IMR-90 (cell line): ENCODE results near the gene LAMTOR1. TPM values are rescaled to one million over a fixed set of nuclear protein-coding genes. Genes with fewer than 3 reads are reported as not detected.
"Not testable (repeated sequence)": the region's sequence is repeated elsewhere in the genome, so short reads cannot be mapped to it uniquely, and the experiment has no call there.

Experiments used
- ATAC-seq: fragments of 200-7000 bp; cut with Tn5 transposase; 2 replicates; pipeline ENCODE4 v1.9.1; 2020; ENCODE audit warnings: low read depth, mild to moderate bottlenecking, moderate library complexity
- BruUV-seq: library from RNA; stranded (reverse); fragments of 400-500 nt; replicated peaks from 2 replicates; lab custom pipeline; 2021; lab: Mats Ljungman, UMichigan
- CTCF ChIA-PET: fragments of 300-600 bp; formaldehyde crosslinking; extraction: SDS; loops from one replicate; lab custom pipeline; 2021; ENCODE audit warnings: antibody characterized with exemption; lab: Yijun Ruan, JAX
- POLR2A ChIA-PET: fragments of 300-600 bp; sonication (Branson Sonifier 250); formaldehyde crosslinking; loops from one replicate; lab custom pipeline; 2022; ENCODE audit warnings: antibody characterized with exemption; ENCODE audit not compliant: unreplicated experiment; lab: Charles Lee
- DNase-seq: peaks from one replicate; pipeline ENCODE4 v3.0.0; 2013
- H2AFZ ChIP-seq: replicated peaks from 2 replicates; pipeline ENCODE3; 2013; ENCODE audit warnings: low read length, mild to moderate bottlenecking; ENCODE audit not compliant: poor library complexity
- H2AK5ac ChIP-seq: 2 replicates; pipeline ENCODE4 v1.6.1; 2013; ENCODE audit warnings: low read depth, low read length, inconsistent platforms
- H2AK9ac ChIP-seq: replicated peaks from 2 replicates; pipeline ENCODE3; 2013; ENCODE audit warnings: mild to moderate bottlenecking, low read depth, low read length, moderate library complexity; ENCODE audit not compliant: poor library complexity
- H2BK120ac ChIP-seq: 2 replicates; pipeline ENCODE4 v1.6.1; 2013; ENCODE audit warnings: low read depth, low read length, inconsistent platforms
- H2BK15ac ChIP-seq: 3 replicates; pipeline ENCODE4 v1.6.1; 2013; ENCODE audit warnings: low read depth, low read length, inconsistent platforms
- H2BK20ac ChIP-seq: 2 replicates; pipeline ENCODE4 v1.6.1; 2013; ENCODE audit warnings: low read depth, mild to moderate bottlenecking, inconsistent platforms, low read length, moderate library complexity
- H2BK5ac ChIP-seq: 2 replicates; pipeline ENCODE4 v1.6.1; 2013; ENCODE audit warnings: mild to moderate bottlenecking, low read depth, low read length, inconsistent platforms; ENCODE audit not compliant: poor library complexity, severe bottlenecking
- H3K14ac ChIP-seq: replicated peaks from 2 replicates; pipeline ENCODE4 v1.6.1; 2013; ENCODE audit warnings: low read depth, low read length, inconsistent platforms
- H3K18ac ChIP-seq: 2 replicates; pipeline ENCODE4 v1.6.1; 2013; ENCODE audit warnings: low read depth, low read length, control low read depth
- H3K23ac ChIP-seq: 2 replicates; pipeline ENCODE4 v1.6.1; 2013; ENCODE audit warnings: low read depth, low read length, inconsistent platforms
- H3K27ac ChIP-seq: 2 replicates; pipeline ENCODE4 v1.5.1; 2013; ENCODE audit warnings: mild to moderate bottlenecking, control low read depth, low read length; ENCODE audit not compliant: insufficient read depth
- H3K27me3 ChIP-seq: 2 replicates; pipeline ENCODE4 v1.6.1; 2013; ENCODE audit warnings: low read length; ENCODE audit not compliant: control insufficient read depth, insufficient read depth
- H3K36me3 ChIP-seq: 2 replicates; pipeline ENCODE4 v1.6.1; 2013; ENCODE audit warnings: low read length, mixed read lengths; ENCODE audit not compliant: control insufficient read depth, insufficient read depth
- H3K4ac ChIP-seq: 2 replicates; pipeline ENCODE4 v1.6.1; 2013; ENCODE audit warnings: low read depth, low read length, inconsistent platforms
- H3K4me1 ChIP-seq: 2 replicates; pipeline ENCODE4 v1.6.1; 2013; ENCODE audit warnings: low read length, mixed read lengths; ENCODE audit not compliant: control insufficient read depth, insufficient read depth
- H3K4me2 ChIP-seq: 2 replicates; pipeline ENCODE4 v1.6.1; 2013; ENCODE audit warnings: low read depth, mild to moderate bottlenecking, control low read depth, low read length, moderate library complexity
- H3K4me3 ChIP-seq: 2 replicates; pipeline ENCODE4 v1.5.1; 2013; ENCODE audit warnings: low read depth, mild to moderate bottlenecking, control low read depth, low read length, moderate library complexity; ENCODE audit not compliant: insufficient read depth
- H3K56ac ChIP-seq: 2 replicates; pipeline ENCODE4 v1.6.1; 2013; ENCODE audit warnings: low read length, inconsistent platforms; ENCODE audit not compliant: insufficient read depth; ENCODE audit errors: extremely low read depth
- H3K79me1 ChIP-seq, 2 experiments: 2 replicates each; pipeline ENCODE4 v1.6.1; 2013; ENCODE audit warnings: low read length in 2 of 2, inconsistent platforms in 1 of 2, low read depth in 1 of 2
- H3K9ac ChIP-seq: 2 replicates; pipeline ENCODE4 v1.6.1; 2013; ENCODE audit warnings: low read depth, low read length, control low read depth
- H3K9me1 ChIP-seq: 2 replicates; pipeline ENCODE4 v1.6.1; 2013; ENCODE audit warnings: low read length, inconsistent platforms; ENCODE audit not compliant: insufficient read depth
- H3K9me3 ChIP-seq: 2 replicates; pipeline ENCODE4 v1.6.1; 2013; ENCODE audit warnings: low read length; ENCODE audit not compliant: control insufficient read depth, insufficient read depth
- H4K20me1 ChIP-seq: 2 replicates; pipeline ENCODE4 v1.6.1; 2013; ENCODE audit warnings: low read length, inconsistent platforms; ENCODE audit not compliant: insufficient read depth
- H4K5ac ChIP-seq: 2 replicates; pipeline ENCODE4 v1.6.1; 2013; ENCODE audit warnings: mild to moderate bottlenecking, low read depth, low read length, control low read depth
- H4K8ac ChIP-seq, 2 experiments: 2 replicates each; pipeline ENCODE4 v1.6.1; 2013; ENCODE audit warnings: low read depth in 2 of 2, low read length in 2 of 2, control low read depth in 1 of 2, inconsistent platforms in 1 of 2
- H4K91ac ChIP-seq: 2 replicates; pipeline ENCODE4 v1.6.1; 2013; ENCODE audit warnings: low read depth, low read length, inconsistent platforms; ENCODE audit not compliant: insufficient read depth
- CEBPB ChIP-seq: IDR thresholded peaks from 2 replicates; pipeline ENCODE4 v1.6.1; 2012; ENCODE audit warnings: low read depth, low read length, improper control_type of control experiment
- RFX5 ChIP-seq: IDR thresholded peaks from 2 replicates; pipeline ENCODE4 v1.8.0; 2012; ENCODE audit warnings: low read depth, mild to moderate bottlenecking, low read length, moderate library complexity
- WGBS, 2 experiments: methylation state at CpG; one replicate each; pipeline versions ENCODE4 v1.1.5 to v1.1.7; 2013; ENCODE audit warnings: missing lambda C conversion rate in 2 of 2; ENCODE audit not compliant: insufficient read length in 1 of 2; ENCODE audit errors: extremely low coverage in 2 of 2; 5-methylcytosine and 5-hydroxymethylcytosine counted together
- dilution Hi-C: fragments of 300-500 bp; cut with HindIII; formaldehyde crosslinking; loops from one replicate; pipeline ENCODE4 v1.14.3; 2018; ENCODE audit warnings: low sequenced_read_pairs; ENCODE audit not compliant: unreplicated experiment
- in situ Hi-C: fragments of 300-500 bp; cut with MboI; formaldehyde crosslinking; loops from 3 replicates; pipeline ENCODE4 v1.14.3; 2019; ENCODE audit warnings: low sequenced_read_pairs, inconsistent platforms, mixed read lengths
- intact Hi-C: fragments of 100-400 bp; cut with micrococcal nuclease; formaldehyde crosslinking; loops from 2 replicates; pipeline ENCODE4 v1.10.0; 2022
- polyA plus RNA-seq, 3 experiments: library from polyadenylated mRNA; depleted of rRNA; stranded (reverse); fragments of >200 nt; gene quantifications; 2 replicates each; pipeline ENCODE4 v1.2.3, GENCODE V29; 2012; ENCODE audit warnings: low replicate concordance in 1 of 3
- total RNA-seq: library from RNA; depleted of rRNA; stranded (reverse); fragments of >200 nt; gene quantifications from 2 replicates; pipeline ENCODE4 v1.2.3, GENCODE V29; 2012

The LAMTOR1 gene
- total and polyA plus RNA-seq, 2 of the 4 experiments (the other 2 are of a cell fraction): 126 to 137 TPM

GRCh38 chr11:72135891-72136683, 33.0 kb upstream of the LAMTOR1 start:
- H3K14ac ChIP-seq: peak overlapping the region; percentile 88
- H3K9ac ChIP-seq: no peak overlapping the region
- H3K27me3 ChIP-seq: peaks cover 5% of the 10 kb centered on the region
- peak overlapping the region; percentile 81 for H2AK9ac ChIP-seq
- peak overlapping the region; percentile 64; the same call in 1 of the 2 replicates for H4K5ac ChIP-seq
- 0 out of 2 replicates have a peak overlapping the region, but pooled peaks have one; percentile 5 for H3K56ac ChIP-seq
- no peaks in the 10 kb centered on the region for H3K36me3 ChIP-seq
- peak overlapping the region; percentile 70; the same call in 2 of the 3 replicates for H2BK15ac ChIP-seq
- whole genome bisulfite sequencing, 2 experiments: 60% methylated on average over 5 of the region's 14 CpGs; no CpG with 5 or more reads in 1 of the 2 experiments
- H2BK120ac ChIP-seq: peak overlapping the region; percentile 93
- no TSS peak for BruUV-seq
- no peaks in the 10 kb centered on the region for H3K79me1 ChIP-seq
- dilution Hi-C loops: no loop called here
- peak overlapping the region; percentile 52 for H4K91ac ChIP-seq
- H3K18ac ChIP-seq: peak overlapping the region; percentile 42; the same call in 1 of the 2 replicates
- peak overlapping the region; percentile 81 for H2BK20ac ChIP-seq
- H2BK5ac ChIP-seq: peak overlapping the region; percentile 78
- intact Hi-C loops: no loop called here
- peak overlapping the region; percentile 24 to 78; a peak in 2 of 4 replicates for H4K8ac ChIP-seq
- POLR2A ChIA-PET: no interaction called here
- H3K9me1 ChIP-seq: peaks cover 10% of the 10 kb centered on the region
- peaks cover 9% of the 10 kb centered on the region for H3K4me1 ChIP-seq
- peak overlapping the region; percentile 35 for H2AFZ ChIP-seq
- H3K9me3 ChIP-seq: no peaks in the 10 kb centered on the region
- no peak for TF ChIP-seq RFX5
- TF ChIP-seq CEBPB: peak; percentile 57
- H3K27ac ChIP-seq: peak overlapping the region; percentile 62
- peak overlapping the region; percentile 87; the same call in 1 of the 2 replicates for H3K23ac ChIP-seq
- no peak overlapping the region for H3K4me2 ChIP-seq
- DNase-seq (peak; percentile 36), ATAC-seq (no peak)
- no peak overlapping the region for H3K4me3 ChIP-seq
- H2AK5ac ChIP-seq: peak overlapping the region; percentile 93; the same call in 1 of the 2 replicates
- peak overlapping the region; percentile 92 for H3K4ac ChIP-seq
- in situ Hi-C loops: no loop called here
- no peaks in the 10 kb centered on the region for H4K20me1 ChIP-seq
- CTCF ChIA-PET: no interaction called here

DNA sequence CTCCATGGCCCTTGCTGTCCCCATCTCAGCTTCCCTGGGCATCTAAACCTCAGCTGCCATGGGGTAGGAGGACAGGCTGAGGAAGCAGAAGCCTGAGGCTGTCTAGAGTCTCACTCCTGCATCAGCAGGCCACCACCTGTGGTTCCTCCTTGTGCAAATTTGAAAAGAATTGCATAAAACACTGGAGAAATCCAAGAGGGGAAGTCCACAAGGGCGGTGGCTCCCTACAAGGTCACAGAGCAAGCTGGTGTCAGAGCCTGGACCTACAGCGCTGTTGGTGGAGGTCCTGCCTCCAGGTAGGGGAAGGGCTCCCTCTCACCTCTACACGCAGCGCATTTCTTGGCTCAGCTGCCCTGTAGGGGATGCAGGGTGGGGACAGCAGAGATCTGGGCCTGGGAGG, 32.4 kb upstream of the LAMTOR1 start, which contains the start of gene FOLR3:
FOLR3 (plus strand) TSS at position 253 of the 400 bp plus-strand sequence. CDS start 228 bp downstream, outside the sequence.
- DNase-seq, H3K4me2 ChIP-seq, H3K9me1 ChIP-seq, BruUV-seq, intact Hi-C loops, dilution Hi-C loops, H3K36me3 ChIP-seq, H3K27me3 ChIP-seq, H3K79me1 ChIP-seq, H4K20me1 ChIP-seq, in situ Hi-C loops, H3K9ac ChIP-seq, H3K4me1 ChIP-seq, H3K9me3 ChIP-seq, ATAC-seq, H3K4me3 ChIP-seq: not testable (repeated sequence)
- H4K91ac ChIP-seq: peak within 1 kb of the TSS; percentile 52
- no CpG with 5 or more reads among the region's 4 CpGs for WGBS, 2 experiments
- peak within 1 kb of the TSS; percentile 35 for H2AFZ ChIP-seq
- H3K14ac ChIP-seq: peak within 1 kb of the TSS; percentile 88
- H2BK20ac ChIP-seq: peak within 1 kb of the TSS; percentile 81
- peak within 1 kb of the TSS; percentile 24 to 78; a peak in 2 of 4 replicates for H4K8ac ChIP-seq
- ChIA-PET CTCF (interaction anchor here (0.7 kb wide), 1 partner anchor 131 kb away, joined by 3 read pairs; no protein-coding TSS in a partner anchor), POLR2A (interaction anchor here (0.6 kb wide), 1 partner anchor 348 kb away, joined by 3 read pairs; no protein-coding TSS in a partner anchor)
- peak within 1 kb of the TSS; percentile 87; the same call in 1 of the 2 replicates for H3K23ac ChIP-seq
- H3K18ac ChIP-seq: peak within 1 kb of the TSS; percentile 42; the same call in 1 of the 2 replicates
- 0 out of 2 replicates have a peak within 1 kb of the TSS, but pooled peaks have one; percentile 5 for H3K56ac ChIP-seq
- peak within 1 kb of the TSS; percentile 70; the same call in 2 of the 3 replicates for H2BK15ac ChIP-seq
- peak within 1 kb of the TSS; percentile 81 for H2AK9ac ChIP-seq
- peak within 1 kb of the TSS; percentile 93; the same call in 1 of the 2 replicates for H2AK5ac ChIP-seq
- H3K27ac ChIP-seq: peak within 1 kb of the TSS; percentile 62
- H3K4ac ChIP-seq: peak within 1 kb of the TSS; percentile 92
- peak within 1 kb of the TSS; percentile 93 for H2BK120ac ChIP-seq
- H4K5ac ChIP-seq: peak within 1 kb of the TSS; percentile 64; the same call in 1 of the 2 replicates
- H2BK5ac ChIP-seq: peak within 1 kb of the TSS; percentile 78
